LNCAP (cell line): ENCODE data around the gene COL23A1.

Experiments used
- CTCF ChIP-seq: fragments of 450-650 bp; IDR thresholded peaks from 2 replicates; pipeline ENCODE4 v1.5.1; 2017; ENCODE audit warnings: mild to moderate bottlenecking

The COL23A1 gene

GRCh38 chr5:178431063-178431781 is 159.0 kb downstream of the COL23A1 start:
- TF ChIP-seq CTCF: no peak

- no peak for TF ChIP-seq CTCF
These were observed 159.8 kb downstream of the COL23A1 start for GRCh38 chr5:178430186-178431062.

GRCh38 chr5:178429491-178430185 is 160.6 kb downstream of the COL23A1 start:
- TF ChIP-seq CTCF: no peak

GRCh38 chr5:178429156-178429468 is 161.1 kb downstream of the COL23A1 start:
- no peak for TF ChIP-seq CTCF

GRCh38 chr5:178428341-178429155 is 161.6 kb downstream of the COL23A1 start:
- TF ChIP-seq CTCF: no peak

GRCh38 chr5:178427576-178428197 is 162.5 kb downstream of the COL23A1 start:
- TF ChIP-seq CTCF: no peak
